HepG2 (cell line): Measurements from ENCODE around the gene P2RY11. TPM values are rescaled to one million over a fixed set of nuclear protein-coding genes. Genes with fewer than 3 reads are reported as not detected.

Source experiments
- CERS6 ChIP-seq: sonication (generic); formaldehyde crosslinking; IDR thresholded peaks from 2 replicates; pipeline ENCODE4 v1.5.0; 2020; ENCODE audit warnings: missing genetic modification reagents
- HNF4G ChIP-seq, 2 experiments: sonication (generic) in 1 of 2; formaldehyde crosslinking in 1 of 2; IDR thresholded peaks; 2 replicates each; pipeline versions ENCODE4 v1.4.0 to v1.6.1; 2011 to 2020; ENCODE audit warnings: borderline replicate concordance in 2 of 2, low read depth in 2 of 2, mild to moderate bottlenecking in 2 of 2, low read length in 1 of 2, missing genetic modification reagents in 1 of 2, moderate library complexity in 1 of 2
- KDM4B ChIP-seq: sonication (generic); formaldehyde crosslinking; IDR thresholded peaks from 2 replicates; pipeline ENCODE4 v1.4.0; 2020; ENCODE audit warnings: missing genetic modification reagents
- RBM22 ChIP-seq: fragments of 200-400 bp; formaldehyde crosslinking; optimal IDR thresholded peaks from 2 replicates; pipeline ENCODE3; 2017; ENCODE audit warnings: mild to moderate bottlenecking, low read length, moderate library complexity
- RFXAP ChIP-seq: sonication (generic); formaldehyde crosslinking; IDR thresholded peaks from 2 replicates; pipeline ENCODE4 v1.4.0; 2020; ENCODE audit warnings: missing genetic modification reagents, borderline replicate concordance
- THAP7 ChIP-seq: sonication (generic); formaldehyde crosslinking; IDR thresholded peaks from 2 replicates; pipeline ENCODE4 v1.8.1; 2023; ENCODE audit warnings: mild to moderate bottlenecking, missing genetic modification reagents
- ZBTB39 ChIP-seq: sonication (generic); formaldehyde crosslinking; IDR thresholded peaks from 2 replicates; pipeline ENCODE4 v1.5.0; 2020; ENCODE audit warnings: missing genetic modification reagents
- ZBTB8A ChIP-seq: sonication (generic); formaldehyde crosslinking; IDR thresholded peaks from 2 replicates; pipeline ENCODE4 v1.4.0; 2020; ENCODE audit warnings: mild to moderate bottlenecking, low read depth, missing genetic modification reagents, borderline replicate concordance
- ZNF136 ChIP-seq: sonication (generic); formaldehyde crosslinking; IDR thresholded peaks from 2 replicates; pipeline ENCODE4 v1.8.1; 2022; ENCODE audit warnings: low read depth, mild to moderate bottlenecking, moderate library complexity, missing genetic modification reagents
- ZNF30 ChIP-seq: sonication (generic); formaldehyde crosslinking; IDR thresholded peaks from 2 replicates; pipeline ENCODE4 v1.5.0; 2020; ENCODE audit warnings: mild to moderate bottlenecking, missing genetic modification reagents
- ZNF616 ChIP-seq: sonication (generic); formaldehyde crosslinking; IDR thresholded peaks from 2 replicates; pipeline ENCODE4 v1.5.0; 2020; ENCODE audit warnings: low read depth, mild to moderate bottlenecking, missing genetic modification reagents
- ZNF720 ChIP-seq: sonication (generic); formaldehyde crosslinking; IDR thresholded peaks from 2 replicates; pipeline ENCODE4 v1.4.0; 2020; ENCODE audit warnings: missing genetic modification reagents
- polyA plus RNA-seq, 8 experiments: library from polyadenylated mRNA; depleted of rRNA in 3 of 8; stranded (reverse) in 7 of 8; unstranded in 1 of 8; fragments of >200 nt; fragmentation: Illumina TruSeq in 4 of 8; extraction: Trizol in 4 of 8; gene quantifications; 2 replicates each; pipeline versions ENCODE4 v1.2.1 to v1.2.3, GENCODE V29; 2011 to 2016; ENCODE audit warnings: low read depth in 4 of 8, missing spikeins in 1 of 8, mixed read lengths in 1 of 8; ENCODE audit not compliant: insufficient read depth in 1 of 8
- total RNA-seq, 5 experiments: library from RNA; depleted of rRNA; stranded (reverse); fragments of >200 nt; fragmentation: Illumina TruSeq; extraction: Trizol; gene quantifications; 2 replicates each; pipeline ENCODE4 v1.2.3, GENCODE V29; 2016; ENCODE audit warnings: low read depth in 1 of 5
- TF ChIP-seq, protein P1 (sequence below): sonication (generic); formaldehyde crosslinking; IDR thresholded peaks from 2 replicates; pipeline ENCODE4 v1.4.0; 2020; ENCODE audit warnings: missing genetic modification reagents, borderline replicate concordance
- TF ChIP-seq, protein P2 (sequence below): sonication (generic); formaldehyde crosslinking; IDR thresholded peaks from 2 replicates; pipeline ENCODE4 v1.4.0; 2020; ENCODE audit warnings: missing genetic modification reagents, mild to moderate bottlenecking, borderline replicate concordance

Gene P2RY11
- total and polyA plus RNA-seq, 2 of the 13 experiments (the other 11 are each of a cell fraction or from before 2014, with no cell fraction given): 4.0 to 7.8 TPM

DNA sequence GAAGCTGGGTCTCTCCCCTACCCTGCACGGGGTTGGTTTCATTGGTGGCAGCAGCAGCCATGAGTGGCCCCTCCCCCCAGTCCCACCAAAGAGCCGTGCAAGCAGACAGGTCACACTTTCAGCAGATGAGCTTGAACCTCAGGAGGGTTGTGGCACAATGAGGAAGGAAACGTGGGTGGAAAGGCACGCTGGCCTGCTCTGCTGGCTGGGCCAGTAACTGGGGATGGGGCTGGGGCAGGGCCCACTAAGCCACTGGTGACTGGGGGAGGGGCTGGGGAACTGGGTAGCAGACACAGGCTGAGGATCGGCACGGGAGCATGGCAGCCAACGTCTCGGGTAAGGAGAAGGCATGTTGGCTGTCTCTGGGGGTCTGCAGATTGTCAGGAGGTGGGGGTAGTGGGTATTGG, at the start of gene P2RY11 (continued):
- no peak for TF ChIP-seq ZBTB39 (CRISPR knock-in tag)
- TF ChIP-seq, protein P1, sequence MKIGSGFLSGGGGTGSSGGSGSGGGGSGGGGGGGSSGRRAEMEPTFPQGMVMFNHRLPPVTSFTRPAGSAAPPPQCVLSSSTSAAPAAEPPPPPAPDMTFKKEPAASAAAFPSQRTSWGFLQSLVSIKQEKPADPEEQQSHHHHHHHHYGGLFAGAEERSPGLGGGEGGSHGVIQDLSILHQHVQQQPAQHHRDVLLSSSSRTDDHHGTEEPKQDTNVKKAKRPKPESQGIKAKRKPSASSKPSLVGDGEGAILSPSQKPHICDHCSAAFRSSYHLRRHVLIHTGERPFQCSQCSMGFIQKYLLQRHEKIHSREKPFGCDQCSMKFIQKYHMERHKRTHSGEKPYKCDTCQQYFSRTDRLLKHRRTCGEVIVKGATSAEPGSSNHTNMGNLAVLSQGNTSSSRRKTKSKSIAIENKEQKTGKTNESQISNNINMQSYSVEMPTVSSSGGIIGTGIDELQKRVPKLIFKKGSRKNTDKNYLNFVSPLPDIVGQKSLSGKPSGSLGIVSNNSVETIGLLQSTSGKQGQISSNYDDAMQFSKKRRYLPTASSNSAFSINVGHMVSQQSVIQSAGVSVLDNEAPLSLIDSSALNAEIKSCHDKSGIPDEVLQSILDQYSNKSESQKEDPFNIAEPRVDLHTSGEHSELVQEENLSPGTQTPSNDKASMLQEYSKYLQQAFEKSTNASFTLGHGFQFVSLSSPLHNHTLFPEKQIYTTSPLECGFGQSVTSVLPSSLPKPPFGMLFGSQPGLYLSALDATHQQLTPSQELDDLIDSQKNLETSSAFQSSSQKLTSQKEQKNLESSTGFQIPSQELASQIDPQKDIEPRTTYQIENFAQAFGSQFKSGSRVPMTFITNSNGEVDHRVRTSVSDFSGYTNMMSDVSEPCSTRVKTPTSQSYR: 0 out of 2 replicates have a peak, but pooled peaks have one; percentile 20
- no peak for TF ChIP-seq ZBTB8A (CRISPR knock-in tag)
- TF ChIP-seq THAP7 (CRISPR knock-in tag): no peak
- TF ChIP-seq HNF4G (IDR thresholded peaks at IDR 0.05; ENCODE audit: borderline replicate concordance, low read depth, low read length): no peak
- TF ChIP-seq HNF4G (CRISPR knock-in tag; IDR thresholded peaks at IDR 0.05; ENCODE audit: borderline replicate concordance, low read depth): no peak
- TF ChIP-seq CERS6 (CRISPR knock-in tag): no peak
- TF ChIP-seq RFXAP (CRISPR knock-in tag): no peak
- TF ChIP-seq, protein P2, sequence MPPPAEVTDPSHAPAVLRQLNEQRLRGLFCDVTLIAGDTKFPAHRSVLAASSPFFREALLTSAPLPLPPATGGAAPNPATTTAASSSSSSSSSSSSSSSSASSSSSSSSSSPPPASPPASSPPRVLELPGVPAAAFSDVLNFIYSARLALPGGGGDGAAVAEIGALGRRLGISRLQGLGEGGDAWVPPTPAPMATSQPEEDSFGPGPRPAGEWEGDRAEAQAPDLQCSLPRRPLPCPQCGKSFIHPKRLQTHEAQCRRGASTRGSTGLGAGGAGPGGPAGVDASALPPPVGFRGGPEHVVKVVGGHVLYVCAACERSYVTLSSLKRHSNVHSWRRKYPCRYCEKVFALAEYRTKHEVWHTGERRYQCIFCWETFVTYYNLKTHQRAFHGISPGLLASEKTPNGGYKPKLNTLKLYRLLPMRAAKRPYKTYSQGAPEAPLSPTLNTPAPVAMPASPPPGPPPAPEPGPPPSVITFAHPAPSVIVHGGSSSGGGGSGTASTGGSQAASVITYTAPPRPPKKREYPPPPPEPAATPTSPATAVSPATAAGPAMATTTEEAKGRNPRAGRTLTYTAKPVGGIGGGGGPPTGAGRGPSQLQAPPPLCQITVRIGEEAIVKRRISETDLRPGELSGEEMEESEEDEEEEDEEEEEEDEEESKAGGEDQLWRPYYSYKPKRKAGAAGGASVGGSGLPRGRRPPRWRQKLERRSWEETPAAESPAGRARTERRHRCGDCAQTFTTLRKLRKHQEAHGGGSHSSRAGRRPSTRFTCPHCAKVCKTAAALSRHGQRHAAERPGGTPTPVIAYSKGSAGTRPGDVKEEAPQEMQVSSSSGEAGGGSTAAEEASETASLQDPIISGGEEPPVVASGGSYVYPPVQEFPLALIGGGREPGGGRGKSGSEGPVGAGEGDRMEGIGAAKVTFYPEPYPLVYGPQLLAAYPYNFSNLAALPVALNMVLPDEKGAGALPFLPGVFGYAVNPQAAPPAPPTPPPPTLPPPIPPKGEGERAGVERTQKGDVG: no peak
- TF ChIP-seq ZNF30: no peak
- TF ChIP-seq KDM4B (CRISPR knock-in tag): no peak
- TF ChIP-seq RBM22: peak; percentile 89
- no peak for TF ChIP-seq ZNF616
- no peak for TF ChIP-seq ZNF720 (CRISPR knock-in tag)
- no peak for TF ChIP-seq ZNF136 (CRISPR knock-in tag)
